Ascending aorta (tissue), 2 donors: ENCODE results near the gene TM4SF5. TPM values are rescaled to one million over a fixed set of nuclear protein-coding genes. Genes with fewer than 3 reads are reported as not detected.

Experiments
- DNase-seq, 2 donors: peaks; one replicate each; pipeline ENCODE4 v3.0.0-alpha.2; 2019; ENCODE audit warnings: low spot score in 2 of 2
- H3K27ac ChIP-seq, 2 donors: fragments of 200-600 bp; sonication (generic); one replicate each; pipeline ENCODE4 v1.5.1; 2016 to 2017; ENCODE audit warnings: mild to moderate bottlenecking in 1 of 2
- H3K27me3 ChIP-seq: fragments of 200-600 bp; sonication (generic); one replicate; pipeline ENCODE4 v1.5.1; 2017
- H3K36me3 ChIP-seq, 2 donors: fragments of 200-600 bp; sonication (generic); one replicate each; pipeline ENCODE4 v1.5.1; 2016
- H3K4me1 ChIP-seq, 2 donors: fragments of 200-600 bp; sonication (generic); one replicate each; pipeline ENCODE4 v1.5.1; 2016 to 2017; ENCODE audit warnings: mild to moderate bottlenecking in 1 of 2
- H3K4me3 ChIP-seq, 2 donors: fragments of 200-600 bp; sonication (generic); one replicate each; pipeline ENCODE4 v1.5.1; 2016 to 2017; ENCODE audit warnings: mild to moderate bottlenecking in 1 of 2
- H3K9me3 ChIP-seq, 2 donors: fragments of 200-600 bp; sonication (generic); one replicate each; pipeline ENCODE4 v1.5.1; 2016
- intact Hi-C: fragments of 100-400 bp; cut with DNase I; formaldehyde crosslinking; loops from one replicate; pipeline ENCODE4 v1.15.1; 2023
- total RNA-seq: library from RNA; depleted of rRNA; stranded (reverse); fragments of >200 nt; gene quantifications from one replicate; pipeline ENCODE4 v1.1.0, GENCODE V29; 2016
- TF ChIP-seq, protein P1 (sequence below), 3 experiments: fragments of 200-600 bp in 2 of 3; fragments of 450-650 bp in 1 of 3; sonication (generic) in 2 of 3; IDR thresholded peaks; one replicate each; pipeline ENCODE4 v1.5.1; 2016 to 2019; ENCODE audit warnings: antibody characterized with exemption in 3 of 3, mild to moderate bottlenecking in 1 of 3, moderate library complexity in 1 of 3

Gene TM4SF5
- total RNA-seq, 1 donor from 2014 or later = not detected

DNA sequence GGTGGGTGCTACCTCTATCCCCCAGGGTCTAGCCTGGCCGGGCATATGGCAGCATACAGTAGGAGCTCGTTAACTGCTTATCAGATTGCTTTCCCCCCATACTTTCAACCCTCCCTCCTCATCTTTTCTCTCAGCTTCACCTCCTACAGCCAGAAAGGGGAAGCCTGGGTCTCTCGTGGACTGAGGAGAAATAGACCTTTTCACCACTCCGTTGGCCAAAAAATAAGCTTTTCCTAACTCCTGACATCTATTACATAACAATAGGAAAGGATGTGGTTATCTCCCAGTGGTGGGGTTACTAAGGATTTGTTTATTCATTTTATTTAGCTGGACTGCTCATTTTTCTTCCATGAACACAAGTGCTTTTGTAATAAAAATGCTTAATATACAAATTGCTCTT is 23.0 kb upstream of the TM4SF5 start:
- Histone ChIP-seq H3K4me3 (no peak overlapping the region), H3K27me3 (peaks cover 13% of the 10 kb centered on the region), H3K27ac (no peak overlapping the region), H3K36me3 (no peaks in the 10 kb centered on the region), H3K9me3 (no peaks in the 10 kb centered on the region), H3K4me1 (no peaks in the 10 kb centered on the region)
- TF ChIP-seq, protein P1, sequence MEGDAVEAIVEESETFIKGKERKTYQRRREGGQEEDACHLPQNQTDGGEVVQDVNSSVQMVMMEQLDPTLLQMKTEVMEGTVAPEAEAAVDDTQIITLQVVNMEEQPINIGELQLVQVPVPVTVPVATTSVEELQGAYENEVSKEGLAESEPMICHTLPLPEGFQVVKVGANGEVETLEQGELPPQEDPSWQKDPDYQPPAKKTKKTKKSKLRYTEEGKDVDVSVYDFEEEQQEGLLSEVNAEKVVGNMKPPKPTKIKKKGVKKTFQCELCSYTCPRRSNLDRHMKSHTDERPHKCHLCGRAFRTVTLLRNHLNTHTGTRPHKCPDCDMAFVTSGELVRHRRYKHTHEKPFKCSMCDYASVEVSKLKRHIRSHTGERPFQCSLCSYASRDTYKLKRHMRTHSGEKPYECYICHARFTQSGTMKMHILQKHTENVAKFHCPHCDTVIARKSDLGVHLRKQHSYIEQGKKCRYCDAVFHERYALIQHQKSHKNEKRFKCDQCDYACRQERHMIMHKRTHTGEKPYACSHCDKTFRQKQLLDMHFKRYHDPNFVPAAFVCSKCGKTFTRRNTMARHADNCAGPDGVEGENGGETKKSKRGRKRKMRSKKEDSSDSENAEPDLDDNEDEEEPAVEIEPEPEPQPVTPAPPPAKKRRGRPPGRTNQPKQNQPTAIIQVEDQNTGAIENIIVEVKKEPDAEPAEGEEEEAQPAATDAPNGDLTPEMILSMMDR (IDR thresholded peaks at IDR 0.05) = no peak
- intact Hi-C loops = no loop called here
- no peak for DNase-seq

DNA sequence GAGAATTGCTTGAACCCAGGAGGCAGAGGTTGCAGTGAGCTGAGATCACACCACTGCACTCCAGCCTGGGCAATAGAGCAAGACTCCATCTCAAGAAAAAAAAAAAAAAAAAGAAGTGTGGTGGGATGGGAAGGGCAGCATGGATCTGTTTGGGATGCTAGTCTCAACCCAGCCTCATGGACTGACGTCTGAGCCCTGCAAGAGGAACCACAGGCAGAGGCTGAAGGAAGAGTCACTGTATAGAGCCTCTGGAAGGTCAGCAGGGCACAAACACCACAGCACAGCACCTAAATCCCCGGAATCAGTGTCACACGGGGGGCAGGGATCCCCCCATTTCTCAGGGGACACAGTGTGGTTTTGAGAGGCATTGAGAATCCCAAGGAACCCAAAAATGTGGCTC is 21.1 kb upstream of the TM4SF5 start:
- Histone ChIP-seq H3K27ac (no peak overlapping the region), H3K4me3 (no peak overlapping the region), H3K27me3 (peaks cover 7% of the 10 kb centered on the region), H3K4me1 (no peaks in the 10 kb centered on the region), H3K36me3 (no peaks in the 10 kb centered on the region), H3K9me3 (no peaks in the 10 kb centered on the region)
- intact Hi-C loops = no loop called here
- TF ChIP-seq, protein P1 (IDR thresholded peaks at IDR 0.05) = no peak
- DNase-seq = no peak

DNA sequence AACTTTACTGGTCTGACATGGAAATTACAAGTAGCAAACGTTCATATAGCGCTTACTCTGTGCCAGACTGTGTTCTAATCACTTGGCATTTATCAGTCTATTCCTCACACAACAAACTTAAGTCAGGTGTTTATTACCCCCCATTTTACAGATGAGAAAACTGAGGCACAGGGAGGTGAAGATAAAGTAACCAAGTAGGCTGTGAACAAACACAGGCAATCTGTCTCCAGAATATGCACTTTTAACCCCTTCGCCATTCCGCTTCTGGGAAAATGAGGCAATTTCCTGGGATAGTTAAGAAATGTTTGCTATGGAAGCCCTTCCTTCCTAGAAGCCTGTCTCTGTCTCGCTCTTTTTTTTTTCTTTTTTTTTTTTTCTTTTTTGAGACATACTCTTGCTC is 19.8 kb upstream of the TM4SF5 start:
- Histone ChIP-seq H3K9me3 (no peaks in the 10 kb centered on the region), H3K4me1 (no peaks in the 10 kb centered on the region), H3K4me3 (no peak overlapping the region), H3K27ac (no peak overlapping the region), H3K27me3 (no peaks in the 10 kb centered on the region), H3K36me3 (no peaks in the 10 kb centered on the region)
- intact Hi-C loops = no loop called here
- TF ChIP-seq, protein P1 (IDR thresholded peaks at IDR 0.05) = no peak
- no peak for DNase-seq

DNA sequence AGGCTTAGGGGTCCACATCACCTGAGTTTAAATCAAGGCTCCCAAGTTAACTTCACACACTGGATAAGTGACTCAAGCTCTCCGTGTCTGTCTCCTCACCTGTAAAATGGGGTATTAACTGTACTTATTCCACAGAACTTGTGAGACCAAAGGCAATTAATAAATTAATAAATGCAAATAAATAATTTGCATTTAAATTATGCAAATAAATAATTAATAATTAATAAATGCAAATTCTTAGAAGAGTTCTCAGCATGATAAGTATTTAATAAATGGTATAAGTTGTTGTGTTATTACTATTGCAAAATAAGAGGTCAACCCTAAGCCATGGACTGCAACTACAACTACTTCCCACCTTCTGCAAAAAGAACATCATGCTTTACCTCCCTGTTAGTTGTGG is 18.3 kb upstream of the TM4SF5 start:
- Histone ChIP-seq H3K9me3 (no peaks in the 10 kb centered on the region), H3K27ac (no peak overlapping the region), H3K4me3 (no peak overlapping the region), H3K4me1 (no peaks in the 10 kb centered on the region), H3K36me3 (no peaks in the 10 kb centered on the region), H3K27me3 (no peaks in the 10 kb centered on the region)
- DNase-seq = no peak
- TF ChIP-seq, protein P1 (IDR thresholded peaks at IDR 0.05) = no peak
- intact Hi-C loops = no loop called here

DNA sequence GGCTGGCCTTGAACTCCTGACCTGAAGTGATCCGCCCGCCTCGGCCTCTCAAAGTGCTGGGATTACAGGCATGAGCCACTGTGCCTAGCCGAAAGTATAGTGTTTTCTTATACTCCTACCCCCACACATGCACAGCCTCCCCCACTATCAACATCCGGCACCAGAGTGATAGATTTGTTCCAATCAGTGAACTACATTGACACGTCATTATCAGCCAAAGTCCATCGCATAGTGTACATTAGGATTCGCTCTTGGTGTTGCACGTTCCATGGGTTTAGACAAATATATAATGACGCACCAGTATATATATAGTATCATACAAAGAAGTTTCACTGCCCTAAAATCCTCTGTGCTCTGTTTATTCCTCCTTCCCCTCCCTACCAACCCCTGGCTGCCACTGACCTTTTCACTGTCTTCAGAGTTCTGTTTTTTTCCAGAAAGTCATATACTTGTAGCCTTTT is 11.9 kb upstream of the TM4SF5 start:
- Histone ChIP-seq H3K9me3 (no peaks in the 10 kb centered on the region), H3K4me1 (no peaks in the 10 kb centered on the region), H3K27me3 (no peaks in the 10 kb centered on the region), H3K4me3 (no peak overlapping the region), H3K36me3 (no peaks in the 10 kb centered on the region), H3K27ac (no peak overlapping the region)
- DNase-seq = no peak
- intact Hi-C loops = no loop called here
- TF ChIP-seq, protein P1 (IDR thresholded peaks at IDR 0.05) = no peak

DNA sequence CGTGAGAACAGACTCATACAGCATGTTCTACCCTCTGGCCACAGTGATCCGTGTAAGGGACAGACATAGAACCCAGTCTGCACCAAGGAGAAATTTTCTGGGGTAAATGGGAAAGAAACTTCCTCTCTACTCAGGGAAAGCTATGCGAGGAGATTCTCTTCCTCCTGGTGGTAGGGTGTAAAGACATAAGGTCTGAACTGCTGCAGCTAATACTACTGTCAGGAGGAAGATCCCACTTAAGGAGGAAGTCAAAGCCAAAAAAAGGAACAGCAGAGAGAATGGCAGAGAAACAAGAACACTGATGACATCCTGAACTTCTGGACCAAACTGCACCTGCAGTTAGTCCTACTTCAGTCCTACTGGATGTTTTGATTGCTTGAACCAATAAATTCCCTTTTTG is 7.1 kb upstream of the TM4SF5 start:
- H3K36me3 ChIP-seq = no peaks in the 10 kb centered on the region
- intact Hi-C loops = no loop called here
- H3K4me1 ChIP-seq = no peaks in the 10 kb centered on the region
- H3K9me3 ChIP-seq = no peaks in the 10 kb centered on the region
- H3K27ac ChIP-seq = peak overlapping the region in 1 of 2 donors; percentile 51
- no peaks in the 10 kb centered on the region for H3K27me3 ChIP-seq
- H3K4me3 ChIP-seq = no peak overlapping the region
- TF ChIP-seq, protein P1 (IDR thresholded peaks at IDR 0.05) = no peak
- DNase-seq = no peak
